Muscle of leg (tissue), 11 donors: ENCODE results near the gene CCDC71. TPM values are rescaled to one million over a fixed set of nuclear protein-coding genes. Genes with fewer than 3 reads are reported as not detected.

Experiments
- DNase-seq: peaks from one replicate; pipeline ENCODE4 v3.0.0; 2013
- H3K27ac ChIP-seq: one replicate; pipeline ENCODE4 v1.5.1; 2013; ENCODE audit warnings: mild to moderate bottlenecking, low read length, control low read depth
- H3K27me3 ChIP-seq: one replicate; pipeline ENCODE4 v1.6.1; 2013; ENCODE audit warnings: low read length; ENCODE audit not compliant: control insufficient read depth, insufficient read depth
- H3K36me3 ChIP-seq: one replicate; pipeline ENCODE4 v1.6.1; 2013; ENCODE audit warnings: low read length; ENCODE audit not compliant: control insufficient read depth, insufficient read depth
- H3K4me1 ChIP-seq: one replicate; pipeline ENCODE4 v1.6.1; 2013; ENCODE audit warnings: low read length; ENCODE audit not compliant: control insufficient read depth, insufficient read depth
- H3K4me3 ChIP-seq: one replicate; pipeline ENCODE4 v1.5.1; 2013; ENCODE audit warnings: low read length, control low read depth
- H3K9me3 ChIP-seq: replicated peaks from 2 replicates; pipeline ENCODE4 v1.6.1; 2013; ENCODE audit warnings: low read depth, low read length; ENCODE audit not compliant: control insufficient read depth
- WGBS: methylation state at CpG from one replicate; pipeline ENCODE4 v1.1.5; 2013; ENCODE audit warnings: missing lambda C conversion rate; ENCODE audit not compliant: insufficient coverage; 5-methylcytosine and 5-hydroxymethylcytosine counted together
- polyA plus RNA-seq, 8 donors: library from polyadenylated mRNA; unstranded; fragments of 120-200 nt; gene quantifications; one replicate each; pipeline versions ENCODE4 v1.2.1 to v1.2.3, GENCODE V29; 2013; ENCODE audit warnings: inconsistent platforms in 1 of 8, low replicate concordance in 1 of 8; ENCODE audit not compliant: insufficient read length in 8 of 8, insufficient read depth in 1 of 8
- total RNA-seq: library from RNA; stranded (reverse); fragments of 120-200 nt; gene quantifications from one replicate; pipeline ENCODE4 v1.2.4, GENCODE V29; 2013

Gene CCDC71
- total and polyA plus RNA-seq, 9 donors: 13.7 to 19.3 (median 16.3) TPM

DNA sequence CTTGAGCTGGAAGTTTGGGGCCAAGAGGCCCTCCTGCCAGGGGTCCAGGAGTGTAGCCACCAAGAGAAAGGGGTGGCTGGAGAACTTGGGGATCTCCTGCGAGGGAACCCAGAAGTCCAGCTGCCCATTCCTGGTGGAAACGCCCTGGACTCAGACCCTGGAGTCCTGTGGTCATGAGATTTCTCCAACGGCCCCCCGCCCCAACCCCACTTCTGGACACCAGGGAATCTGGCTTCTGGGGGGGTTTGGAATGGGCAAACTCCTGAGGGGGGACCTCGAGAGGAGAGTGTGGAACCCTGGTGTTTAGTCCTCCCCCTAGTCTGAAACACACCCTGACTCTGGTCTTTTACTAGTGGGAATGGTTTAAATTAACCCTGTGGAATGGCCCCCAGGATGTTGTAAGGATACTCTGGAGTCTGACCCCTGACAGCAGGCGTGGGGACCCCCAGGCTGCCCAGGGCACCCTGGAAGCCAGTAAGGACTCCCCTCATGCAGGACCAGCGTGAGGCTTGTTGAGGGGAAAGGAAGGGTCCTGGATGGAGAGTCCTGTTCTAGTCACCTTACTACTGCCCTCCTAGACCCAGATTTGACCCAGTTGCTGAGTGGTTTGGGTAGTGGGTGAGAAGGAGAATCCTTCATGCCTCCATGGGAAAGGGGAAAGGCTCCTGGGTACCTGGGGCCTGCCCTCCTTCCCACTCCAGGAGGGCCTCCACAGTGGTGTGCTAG, 5.8 kb upstream of the CCDC71 start:
- Histone ChIP-seq H3K4me3 (peak overlapping the region; percentile 86), H3K27me3 (no peaks in the 10 kb centered on the region), H3K4me1 (peaks cover 58% of the 10 kb centered on the region), H3K27ac (peak overlapping the region; percentile 84), H3K36me3 (peaks cover 37% of the 10 kb centered on the region), H3K9me3 (no peaks in the 10 kb centered on the region)
- 0% methylated on average over 3 of the region's 7 CpGs for WGBS
- peak; percentile 31 for DNase-seq

DNA sequence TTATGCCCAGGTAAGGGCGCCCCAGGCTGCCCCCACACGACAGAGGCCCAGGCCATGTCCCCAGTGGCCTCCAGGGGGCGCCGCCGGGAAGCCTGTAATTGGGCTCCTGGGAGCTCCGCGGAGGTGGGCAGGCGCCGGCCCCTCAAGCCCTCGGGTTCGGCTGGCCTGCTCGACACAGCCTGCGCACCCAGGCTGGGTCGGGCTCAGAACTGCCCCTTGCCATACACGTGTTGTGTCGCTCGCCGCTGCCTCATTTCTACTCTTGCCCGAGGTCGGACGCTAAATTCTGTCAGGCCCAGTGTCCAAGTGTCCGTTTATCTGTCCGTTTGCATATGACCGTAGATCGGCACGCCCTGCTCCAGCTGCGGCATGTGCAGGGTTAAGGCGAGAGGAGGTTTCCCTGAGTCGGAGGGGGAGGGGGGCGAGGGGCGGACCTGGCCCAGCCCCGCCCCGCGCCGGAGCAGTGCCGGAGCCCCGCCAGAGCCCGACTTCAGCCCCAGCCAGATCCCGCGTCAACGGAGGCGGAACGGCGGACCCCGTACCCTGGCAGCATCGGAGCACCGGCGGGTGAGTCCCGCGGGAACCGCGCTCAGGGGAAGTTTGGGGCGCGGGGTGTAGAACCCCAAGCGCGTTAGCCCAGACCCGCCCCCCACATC, 5.1 kb upstream of the CCDC71 start, which contains the start of gene KLHDC8B:
Gene KLHDC8B (plus strand): TSS at position 480 of the 656 bp plus-strand sequence. CDS start 1,172 bp downstream, outside the sequence.
- Histone ChIP-seq H3K9me3 (no peaks in the 10 kb centered on the region), H3K27me3 (no peaks in the 10 kb centered on the region), H3K4me1 (peaks cover 55% of the 10 kb centered on the region), H3K27ac (peak within 1 kb of the TSS; percentile 84), H3K4me3 (peak within 1 kb of the TSS; percentile 86), H3K36me3 (peaks cover 34% of the 10 kb centered on the region)
- WGBS: under 1% methylated on average over 57 of the region's 57 CpGs
- peak; percentile 94 for DNase-seq

- Histone ChIP-seq H3K9me3 (no peaks in the 10 kb centered on the region), H3K27me3 (no peaks in the 10 kb centered on the region), H3K27ac (peak overlapping the region; percentile 84), H3K36me3 (peaks cover 28% of the 10 kb centered on the region), H3K4me3 (peak overlapping the region; percentile 86), H3K4me1 (peaks cover 51% of the 10 kb centered on the region)
- WGBS: 14% methylated on average over 1 of the region's 1 CpG
- DNase-seq: no peak
These were observed 4.6 kb upstream of the CCDC71 start for GRCh38 chr3:49170744-49171118.

DNA sequence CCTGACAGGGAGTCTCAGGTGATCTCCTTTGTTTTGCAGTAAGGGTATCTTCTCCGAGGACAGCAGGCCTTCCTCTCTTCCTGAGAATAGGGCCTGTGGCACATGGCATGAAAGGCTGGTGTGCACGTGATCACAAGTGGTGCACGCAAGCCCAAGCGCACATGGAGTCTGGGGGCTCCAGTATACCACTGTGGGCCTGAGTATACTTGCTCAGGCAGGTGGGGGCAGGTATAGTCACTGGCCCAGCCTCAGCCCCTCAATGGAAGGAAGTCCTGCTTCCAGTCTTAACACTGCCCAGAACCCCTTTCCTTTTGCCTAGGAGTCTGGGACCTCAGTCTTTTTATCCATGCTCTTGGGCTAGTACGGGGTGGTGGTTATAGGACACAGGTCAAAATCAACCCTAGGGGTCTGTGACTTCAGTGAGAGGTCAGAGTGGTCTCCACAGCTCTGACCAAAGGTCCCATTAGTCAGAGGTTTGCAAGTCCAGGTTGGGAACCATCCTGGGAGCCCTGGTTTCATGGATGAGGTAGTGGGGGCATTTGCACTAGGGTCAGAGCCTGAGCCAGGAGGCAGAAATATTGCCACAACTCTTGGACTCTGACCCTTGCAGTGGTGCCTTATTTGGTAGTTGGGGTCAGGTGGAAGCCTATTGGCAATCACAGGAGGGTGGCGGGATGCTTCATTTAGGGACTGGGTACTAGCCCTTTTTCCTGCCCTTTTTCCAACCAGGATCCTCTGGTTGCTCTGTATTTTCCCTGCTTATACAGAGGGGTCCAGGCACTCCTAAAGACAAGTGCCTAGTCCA, 823 bp upstream of the CCDC71 start:
- DNase-seq: no peak
- Histone ChIP-seq H3K27me3 (no peaks in the 10 kb centered on the region), H3K4me3 (peak overlapping the region; percentile 55)

DNA sequence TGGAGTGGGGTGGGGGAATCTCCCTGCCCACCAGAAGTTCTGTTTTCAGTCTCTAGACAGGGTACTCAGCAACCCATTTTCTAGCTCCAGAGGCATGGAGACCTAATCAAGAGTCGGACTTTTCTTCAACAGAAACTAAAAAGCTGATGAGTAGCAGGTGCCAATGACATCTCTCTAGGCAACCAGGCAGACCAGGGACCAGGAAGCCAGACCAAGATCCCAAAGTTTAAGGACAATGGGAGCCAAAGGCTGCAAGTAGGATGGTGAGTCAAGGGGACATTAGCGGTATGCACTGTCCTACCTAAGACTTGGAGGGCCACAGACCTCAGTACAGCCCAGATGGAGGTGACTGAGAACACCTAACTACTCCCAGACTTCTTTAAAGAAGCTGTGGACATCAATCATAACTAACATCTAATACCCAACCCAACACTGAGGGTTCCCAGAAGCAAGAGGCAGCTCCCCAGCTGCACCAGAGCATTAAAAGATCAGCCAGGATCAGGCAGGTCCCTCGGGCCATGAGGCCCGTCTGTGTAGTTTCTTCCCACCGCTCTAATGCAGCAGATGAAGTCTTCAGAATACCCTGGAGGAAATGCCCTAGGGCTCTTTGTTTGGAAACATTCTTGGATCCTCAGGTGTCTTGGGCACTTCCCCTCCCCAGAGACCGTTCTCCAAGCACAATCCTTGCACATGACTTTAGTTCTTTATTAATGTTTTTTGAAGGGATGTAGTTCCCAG, 979 bp downstream of the CCDC71 start:
- Histone ChIP-seq H3K36me3 (peaks cover 27% of the 10 kb centered on the region), H3K4me3 (peak overlapping the region; percentile 86), H3K27me3 (no peaks in the 10 kb centered on the region), H3K4me1 (peaks cover 16% of the 10 kb centered on the region), H3K27ac (peak overlapping the region; percentile 86), H3K9me3 (no peaks in the 10 kb centered on the region)
- 43% methylated on average over 5 of the region's 6 CpGs for WGBS
- DNase-seq: no peak

More for the DNA sequence above, 823 bp upstream of the CCDC71 start:
- H3K27ac ChIP-seq: peak overlapping the region; percentile 83
- peaks cover 21% of the 10 kb centered on the region for H3K36me3 ChIP-seq
- WGBS: 94% methylated on average over 4 of the region's 6 CpGs
- H3K4me1 ChIP-seq: peaks cover 26% of the 10 kb centered on the region
- H3K9me3 ChIP-seq: no peaks in the 10 kb centered on the region

- WGBS: 94% methylated on average over 4 of the region's 8 CpGs
- Histone ChIP-seq H3K4me1 (peaks cover 16% of the 10 kb centered on the region), H3K27me3 (no peaks in the 10 kb centered on the region), H3K4me3 (no peak overlapping the region), H3K36me3 (peaks cover 27% of the 10 kb centered on the region), H3K9me3 (no peaks in the 10 kb centered on the region), H3K27ac (no peak overlapping the region)
- no peak for DNase-seq
These were observed 2.5 kb downstream of the CCDC71 start for GRCh38 chr3:49163609-49164008.

DNA sequence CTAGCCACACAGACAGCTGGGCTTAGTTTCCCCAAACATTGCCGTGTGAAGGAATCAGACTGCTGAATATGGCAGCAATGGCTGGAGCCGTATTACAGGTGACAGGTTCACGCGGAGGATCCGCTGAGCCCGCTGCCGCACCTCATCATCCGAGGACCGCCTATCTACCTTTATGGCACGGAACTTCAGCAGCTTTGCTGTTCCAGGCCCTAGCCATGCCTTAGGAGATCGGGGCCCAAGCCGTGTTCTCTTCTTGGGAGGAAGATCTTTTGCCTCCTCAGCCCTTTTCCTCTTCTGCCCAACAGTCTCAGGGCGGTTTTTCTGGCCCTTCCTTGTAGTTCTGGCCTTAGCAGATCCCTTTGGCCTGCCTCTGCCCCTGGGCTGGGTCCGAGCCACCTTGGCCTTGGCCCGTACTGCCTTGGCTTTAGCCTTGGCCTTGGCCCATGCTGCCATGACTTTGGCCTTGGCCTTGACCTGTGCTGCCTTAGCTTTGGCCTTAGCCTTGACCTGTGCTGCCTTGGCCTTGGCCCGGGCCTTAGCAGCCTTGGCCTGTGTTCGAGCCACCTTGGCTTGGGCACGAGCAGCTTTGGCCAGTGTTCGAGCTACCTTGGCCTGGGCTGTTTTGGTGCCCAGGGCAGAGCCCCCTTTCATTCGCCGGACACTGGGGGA, 3.2 kb downstream of the CCDC71 start:
- 95% methylated on average over 21 of the region's 21 CpGs for WGBS
- peaks cover 27% of the 10 kb centered on the region for H3K36me3 ChIP-seq
- no peaks in the 10 kb centered on the region for H3K27me3 ChIP-seq
- H3K4me3 ChIP-seq: no peak overlapping the region
- H3K4me1 ChIP-seq: peaks cover 16% of the 10 kb centered on the region
- no peak overlapping the region for H3K27ac ChIP-seq
- DNase-seq: no peak
- H3K9me3 ChIP-seq: no peaks in the 10 kb centered on the region

GRCh38 chr3:49161808-49162530, 4.2 kb downstream of the CCDC71 start:
- Histone ChIP-seq H3K27me3 (no peaks in the 10 kb centered on the region), H3K4me1 (peaks cover 16% of the 10 kb centered on the region), H3K36me3 (peaks cover 27% of the 10 kb centered on the region), H3K9me3 (no peaks in the 10 kb centered on the region), H3K27ac (no peak overlapping the region), H3K4me3 (no peak overlapping the region)
- WGBS: 94% methylated on average over 2 of the region's 3 CpGs
- no peak for DNase-seq

- peaks cover 11% of the 10 kb centered on the region for H3K4me1 ChIP-seq
- no peak for DNase-seq
- H3K27ac ChIP-seq: no peak overlapping the region
- H3K36me3 ChIP-seq: peaks cover 27% of the 10 kb centered on the region
- no peak overlapping the region for H3K4me3 ChIP-seq
- 100% methylated on average over 1 of the region's 2 CpGs for WGBS
- H3K27me3 ChIP-seq: no peaks in the 10 kb centered on the region
- no peaks in the 10 kb centered on the region for H3K9me3 ChIP-seq
These were observed 4.9 kb downstream of the CCDC71 start for GRCh38 chr3:49161197-49161596.
